ENCODE data around the gene FN1. TPM values are rescaled to one million over a fixed set of nuclear protein-coding genes. Genes with fewer than 3 reads are reported as not detected.
"Not testable (repeated sequence)": the region's sequence is repeated elsewhere in the genome, so short reads cannot be mapped to it uniquely, and the experiment has no call there.

FN1 gene
- total RNA-seq, 1 experiment from 2014 or later: 11.1 TPM

DNA sequence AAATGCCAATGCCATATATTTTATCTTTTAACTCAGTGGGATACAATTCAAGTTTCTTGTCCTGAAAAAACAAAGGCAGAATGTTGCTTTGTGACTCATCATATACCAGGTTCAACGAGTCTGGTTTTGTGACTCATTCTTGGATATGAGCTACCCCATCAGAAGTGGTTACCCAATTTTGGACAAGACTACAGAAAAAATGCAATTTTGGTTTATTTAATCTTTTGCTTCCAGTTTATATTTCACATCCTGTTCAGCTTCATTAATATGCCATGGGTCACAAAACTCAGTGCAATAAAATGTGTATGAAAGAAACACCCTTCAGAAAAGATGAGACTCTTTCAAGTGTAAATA is 25.0 kb downstream of the FN1 start (continued):
- no peak for TF ChIP-seq EZH2 (IDR thresholded peaks at IDR 0.05)
- peak; percentile 93 for TF ChIP-seq SP1 (IDR thresholded peaks at IDR 0.05; ENCODE audit: low read depth)

DNA sequence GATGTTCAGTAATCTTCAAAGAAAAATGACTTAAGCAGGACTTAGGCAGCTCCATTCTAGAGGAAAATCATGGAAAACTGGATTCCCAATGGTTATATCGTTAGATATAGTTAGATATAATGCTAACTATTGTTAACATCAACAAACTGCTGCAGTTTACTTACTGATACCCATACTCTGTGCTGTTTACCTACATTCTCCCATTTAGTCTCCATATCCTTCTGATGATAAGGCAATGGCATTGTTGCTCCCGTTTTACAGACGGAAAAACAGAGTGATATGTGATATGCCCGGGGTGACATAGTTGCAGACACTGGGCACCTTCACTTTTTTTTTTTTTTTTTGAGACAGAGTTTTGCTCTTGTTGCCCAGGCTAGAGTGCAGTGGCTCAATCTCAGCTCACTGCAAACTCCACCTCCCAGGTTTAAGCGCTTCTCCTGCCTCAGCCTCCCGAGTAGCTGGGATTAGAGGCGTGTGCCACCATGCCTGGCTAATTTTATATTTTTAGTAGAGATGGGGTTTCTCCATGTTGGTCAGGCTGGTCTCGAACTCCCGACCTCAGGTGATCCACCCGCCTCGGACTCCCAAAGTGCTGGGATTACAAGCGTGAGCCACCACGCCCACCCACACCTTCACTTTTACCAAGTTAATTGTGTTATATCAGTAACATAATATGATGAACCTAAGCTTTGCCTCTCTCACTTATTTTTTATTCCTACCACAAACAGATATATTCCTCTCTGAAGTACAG is 25.5 kb downstream of the FN1 start:
- Histone ChIP-seq H3K27ac (ENCODE audit: low read depth, low read length) (peak overlapping the region; percentile 40), H3K27me3 (ENCODE audit: insufficient read depth, low read length) (peaks cover 12% of the 10 kb centered on the region; the same call in 1 of the 2 replicates), H3K4me3 (replicated peaks in 1 of 2; ENCODE audit: low read depth in 1 of 2, low read length in 2 of 2) (peak overlapping the region in 1 of 2 experiments; percentile 4; a peak in 1 of 4 replicates), H3K4me1 (ENCODE audit: control insufficient read depth in 1 of 2, insufficient read depth in 2 of 2, low read length in 2 of 2) (peaks cover 15 to 28% of the 10 kb centered on the region in 2 experiments), H3K4me2 (ENCODE audit: low read length) (peak overlapping the region; percentile 60)
- CTCF ChIA-PET: interaction anchor here (0.6 kb wide), 1 partner anchor 25 kb away, joined by 4 read pairs; no protein-coding TSS in a partner anchor
- POLR2A ChIA-PET; H3K9me3 ChIP-seq (ENCODE audit: control insufficient read depth in 1 of 2, insufficient read depth in 1 of 2, low read depth in 1 of 2, low read length in 2 of 2); H3K79me2 ChIP-seq (ENCODE audit: insufficient read depth, low read length); BruUV-seq (replicated peaks); H3K36me3 ChIP-seq (ENCODE audit: control insufficient read depth in 1 of 2, insufficient read depth in 2 of 2, low read length in 2 of 2); RAD21 ChIA-PET (ENCODE audit: low non-redundant PET in 1 of 2, low total read pairs in 2 of 2, uncharacterized antibody in 2 of 2, unreplicated experiment in 2 of 2); H3K9me2 ChIP-seq (ENCODE audit: insufficient read depth); H4K20me1 ChIP-seq (ENCODE audit: insufficient read depth); H3K9ac ChIP-seq (ENCODE audit: low read length); intact Hi-C loops (cut with micrococcal nuclease); H2AFZ ChIP-seq (ENCODE audit: low read depth, low read length, poor library complexity, severe bottlenecking); DNase-seq (ENCODE audit: low read depth, low spot score): not testable (repeated sequence)
- peak; percentile 4 for ATAC-seq

DNA sequence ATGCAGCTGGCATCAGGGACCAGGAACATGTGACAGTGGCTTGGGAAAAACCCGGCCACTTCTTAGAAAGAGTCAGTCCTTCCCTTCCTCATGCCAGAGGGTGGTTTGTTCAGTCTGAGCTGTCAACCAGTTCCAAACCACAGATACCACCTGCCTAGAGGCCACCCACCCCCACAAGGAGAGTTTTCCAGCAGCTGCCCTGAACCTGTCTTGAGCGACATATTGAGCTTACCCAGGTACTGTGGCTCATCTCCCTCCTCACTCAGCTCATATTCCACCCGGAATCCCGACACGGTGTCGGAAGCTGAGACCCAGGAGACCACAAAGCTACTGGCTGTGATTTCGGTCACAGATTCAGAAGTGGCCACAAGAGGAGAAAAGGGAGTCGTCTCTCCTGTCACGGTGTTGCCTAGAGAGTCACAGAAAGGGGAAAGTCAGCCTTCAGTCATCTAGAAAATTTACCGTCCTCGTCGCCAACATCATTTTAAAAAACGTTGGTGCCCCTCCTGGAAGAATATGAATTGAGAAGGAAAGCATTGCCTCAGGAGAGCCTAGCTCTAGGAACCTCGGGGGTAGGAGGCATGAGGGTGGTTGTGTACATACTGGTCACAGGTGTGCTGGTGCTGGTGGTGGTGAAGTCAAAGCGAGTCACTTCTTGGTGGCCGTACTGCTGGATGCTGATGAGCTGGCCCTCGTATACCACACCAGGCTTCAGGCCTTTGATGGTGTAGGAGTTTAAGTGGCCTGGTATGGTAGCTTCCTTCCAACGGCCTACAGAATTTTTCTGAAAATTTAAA is 26.3 kb downstream of the FN1 start:
- Histone ChIP-seq H4K20me1 (ENCODE audit: insufficient read depth) (no peaks in the 10 kb centered on the region), H3K4me3 (replicated peaks in 1 of 2; ENCODE audit: low read depth in 1 of 2, low read length in 2 of 2) (no peak overlapping the region), H3K36me3 (ENCODE audit: control insufficient read depth in 1 of 2, insufficient read depth in 2 of 2, low read length in 2 of 2) (no peaks in the 10 kb centered on the region), H3K4me1 (ENCODE audit: control insufficient read depth in 1 of 2, insufficient read depth in 2 of 2, low read length in 2 of 2) (peaks cover 15 to 28% of the 10 kb centered on the region in 2 experiments), H3K79me2 (ENCODE audit: insufficient read depth, low read length) (no peaks in the 10 kb centered on the region), H3K9me3 (ENCODE audit: control insufficient read depth in 1 of 2, insufficient read depth in 1 of 2, low read depth in 1 of 2, low read length in 2 of 2) (no peaks in the 10 kb centered on the region), H3K27me3 (ENCODE audit: insufficient read depth, low read length) (peaks cover 11% of the 10 kb centered on the region; the same call in 1 of the 2 replicates), H3K9me2 (ENCODE audit: insufficient read depth) (no peaks in the 10 kb centered on the region), H3K4me2 (ENCODE audit: low read length) (peak overlapping the region; percentile 60), H3K9ac (ENCODE audit: low read length) (no peak overlapping the region), H2AFZ (ENCODE audit: low read depth, low read length, poor library complexity, severe bottlenecking) (no peak overlapping the region), H3K27ac (ENCODE audit: low read depth, low read length) (no peak overlapping the region)
- DNase-seq (ENCODE audit: low read depth, low spot score) (peak; percentile 21), ATAC-seq (peak; percentile 60)
- TF ChIP-seq TCF7L2 (IDR thresholded peaks at IDR 0.05; ENCODE audit: borderline replicate concordance, extremely low read depth, insufficient read depth, insufficient read length) (no peak), FOSL1 (IDR thresholded peaks at IDR 0.05; ENCODE audit: low read depth) (peak; percentile 32; the same call in 1 of the 2 replicates), POLR2A (IDR thresholded peaks at IDR 0.05; ENCODE audit: borderline replicate concordance, extremely low read depth, insufficient read depth, insufficient read length) (no peak)
- TF ChIP-seq, protein P1, sequence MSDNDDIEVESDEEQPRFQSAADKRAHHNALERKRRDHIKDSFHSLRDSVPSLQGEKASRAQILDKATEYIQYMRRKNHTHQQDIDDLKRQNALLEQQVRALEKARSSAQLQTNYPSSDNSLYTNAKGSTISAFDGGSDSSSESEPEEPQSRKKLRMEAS (IDR thresholded peaks at IDR 0.05): peak; percentile 23
- intact Hi-C loops (cut with micrococcal nuclease): no loop called here
- ChIA-PET POLR2A (no interaction called here), CTCF (no interaction called here), RAD21 (ENCODE audit: low non-redundant PET in 1 of 2, low total read pairs in 2 of 2, uncharacterized antibody in 2 of 2, unreplicated experiment in 2 of 2) (no interaction called here)
- no TSS peak for BruUV-seq (replicated peaks)

DNA sequence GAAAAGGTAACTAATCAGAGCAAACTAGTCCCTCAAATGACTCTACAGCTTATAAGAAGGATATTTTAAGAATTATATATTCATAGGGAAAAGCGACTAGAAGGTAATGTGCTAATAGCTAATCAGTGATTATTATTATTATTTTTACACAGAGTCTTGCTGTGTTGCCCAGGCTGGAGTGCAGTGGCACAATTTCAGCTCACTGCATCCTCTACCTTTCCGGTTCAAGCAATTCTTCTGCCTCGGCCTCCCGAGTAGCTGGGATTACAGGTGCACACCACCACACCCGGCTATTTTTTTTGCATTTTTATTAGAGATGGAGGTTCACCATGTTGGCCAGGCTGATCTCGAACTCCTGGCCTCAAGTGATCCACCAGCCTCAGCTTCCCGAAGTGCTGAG is 27.4 kb downstream of the FN1 start:
- H3K9ac ChIP-seq (ENCODE audit: low read length); H3K27ac ChIP-seq (ENCODE audit: low read depth, low read length); H3K27me3 ChIP-seq (ENCODE audit: insufficient read depth, low read length); POLR2A ChIA-PET; H3K79me2 ChIP-seq (ENCODE audit: insufficient read depth, low read length); intact Hi-C loops (cut with micrococcal nuclease); CTCF ChIA-PET; H3K36me3 ChIP-seq (ENCODE audit: control insufficient read depth in 1 of 2, insufficient read depth in 2 of 2, low read length in 2 of 2); RAD21 ChIA-PET (ENCODE audit: low non-redundant PET in 1 of 2, low total read pairs in 2 of 2, uncharacterized antibody in 2 of 2, unreplicated experiment in 2 of 2); H3K9me2 ChIP-seq (ENCODE audit: insufficient read depth); H3K4me3 ChIP-seq (replicated peaks in 1 of 2; ENCODE audit: low read depth in 1 of 2, low read length in 2 of 2); H2AFZ ChIP-seq (ENCODE audit: low read depth, low read length, poor library complexity, severe bottlenecking); H4K20me1 ChIP-seq (ENCODE audit: insufficient read depth); H3K4me2 ChIP-seq (ENCODE audit: low read length); ATAC-seq; DNase-seq (ENCODE audit: low read depth, low spot score); H3K9me3 ChIP-seq (ENCODE audit: control insufficient read depth in 1 of 2, insufficient read depth in 1 of 2, low read depth in 1 of 2, low read length in 2 of 2); BruUV-seq (replicated peaks): not testable (repeated sequence)
- H3K4me1 ChIP-seq (ENCODE audit: control insufficient read depth in 1 of 2, insufficient read depth in 2 of 2, low read length in 2 of 2): peaks cover 15 to 28% of the 10 kb centered on the region in 2 experiments
